GM18951 (cell line): ENCODE measurements around the gene CRACR2B.

Experiments
- POLR2A ChIP-seq: IDR thresholded peaks from 4 replicates; pipeline ENCODE4 v1.6.1; 2011; ENCODE audit warnings: mild to moderate bottlenecking; ENCODE audit not compliant: insufficient read length, insufficient read depth; ENCODE audit errors: extremely low read depth
- in situ Hi-C: fragments of 300-500 bp; cut with MboI; formaldehyde crosslinking; loops from one replicate; pipeline ENCODE4 v1.12.0; 2022; ENCODE audit warnings: low sequenced_read_pairs, mixed read lengths, inconsistent platforms; ENCODE audit not compliant: unreplicated experiment

Gene CRACR2B

DNA sequence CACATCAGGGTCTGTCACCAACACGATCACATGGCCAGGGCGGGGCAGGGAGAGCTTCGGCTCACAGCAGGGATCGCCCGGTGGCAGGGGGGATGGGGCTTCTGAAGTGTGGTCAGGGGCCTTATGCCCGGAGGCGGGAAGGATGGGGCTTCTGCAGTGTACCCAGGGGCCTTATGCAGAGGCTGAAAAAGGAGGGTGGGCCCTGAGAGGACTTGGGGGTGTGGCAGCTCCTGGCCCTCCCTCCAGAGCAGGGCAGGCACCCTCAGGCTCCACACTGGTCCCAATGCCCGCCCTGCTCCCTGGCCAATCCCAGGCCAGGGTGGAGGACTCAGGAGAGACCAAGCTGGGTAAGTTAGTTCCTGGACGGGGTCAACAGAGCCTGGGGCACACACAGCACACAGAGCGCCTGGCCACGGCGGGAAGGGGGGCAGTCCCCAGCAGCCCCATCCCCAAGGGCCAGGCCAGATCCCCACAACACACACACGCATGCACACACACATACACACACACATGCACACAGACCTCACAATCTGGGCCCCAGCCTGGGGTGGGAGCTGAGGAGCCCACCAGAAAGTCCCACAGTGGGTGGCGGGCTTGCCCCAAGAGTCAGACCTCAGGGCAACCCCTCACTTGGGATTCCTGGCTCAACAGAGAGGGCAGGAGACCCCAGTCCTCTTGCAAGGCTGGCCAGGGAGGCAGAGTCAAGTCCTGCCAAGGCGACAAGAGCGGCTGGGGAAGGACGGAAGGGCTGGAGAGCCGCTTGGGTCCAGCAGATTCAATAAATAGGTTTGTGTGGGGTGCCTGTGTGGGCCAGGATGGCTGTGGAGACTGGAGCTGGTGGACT, 36.8 kb upstream of the CRACR2B start:
- no peak for TF ChIP-seq POLR2A
- in situ Hi-C loops, result no loop called here

DNA sequence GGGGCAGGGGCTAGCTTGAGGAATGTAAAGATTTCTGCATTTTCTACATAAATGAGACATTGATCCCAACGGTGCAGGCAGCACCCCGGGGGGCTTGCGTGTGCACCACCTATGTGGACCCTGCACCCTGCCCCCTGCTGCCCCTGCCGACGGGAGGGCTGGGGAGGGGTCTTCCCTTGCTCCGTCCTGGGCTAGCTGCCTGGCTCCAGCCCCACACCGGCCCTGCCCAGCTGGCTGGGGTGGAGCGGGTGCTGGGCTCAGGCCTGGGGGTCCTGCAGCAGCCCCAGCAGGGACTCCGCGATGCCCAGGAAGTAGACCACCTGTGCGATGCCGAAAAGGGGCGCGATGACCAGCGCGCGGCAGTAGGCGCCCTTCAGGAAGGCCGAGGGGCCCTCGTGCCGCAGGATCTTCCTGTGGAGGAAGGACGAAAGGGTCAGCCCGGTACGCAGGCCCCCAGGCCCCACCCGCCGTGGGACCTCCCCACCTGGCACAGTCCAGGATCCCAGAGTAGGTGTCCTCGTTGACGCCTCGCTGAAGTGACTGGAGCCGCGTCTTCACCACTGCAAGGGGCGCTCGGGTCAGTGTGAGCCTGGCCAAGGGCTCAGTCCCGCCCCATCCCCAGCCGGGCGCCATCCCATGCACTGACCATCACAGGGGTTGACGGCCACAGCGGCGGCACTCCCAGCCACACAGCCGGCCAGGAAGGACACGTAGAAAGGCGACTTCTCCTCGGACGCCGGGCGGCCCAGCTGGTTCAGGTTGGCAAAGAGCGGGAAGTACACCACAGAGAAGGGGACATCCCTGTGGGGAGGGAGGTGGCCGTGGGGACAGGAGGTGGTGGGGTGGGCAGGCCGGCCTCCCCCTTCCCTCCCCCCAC, 35.8 kb upstream of the CRACR2B start:
- in situ Hi-C loops, result no loop called here
- no peak for TF ChIP-seq POLR2A

DNA sequence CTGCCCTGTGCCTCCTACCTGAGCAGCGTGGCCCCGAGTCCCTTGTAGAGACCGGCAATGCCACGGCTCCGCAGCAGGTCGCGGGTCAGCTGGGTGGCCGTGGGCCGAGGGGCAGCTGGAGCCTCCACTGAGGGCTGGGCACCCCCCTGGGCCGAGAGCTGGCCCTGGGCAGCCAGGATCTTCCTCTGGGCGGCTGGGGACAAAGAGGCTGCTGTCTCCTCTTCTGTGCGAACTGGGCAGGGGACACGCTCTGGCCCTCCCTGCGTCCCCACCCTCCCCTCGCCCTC, 35.2 kb upstream of the CRACR2B start:
- no peak for TF ChIP-seq POLR2A
- in situ Hi-C loops, result no loop called here

DNA sequence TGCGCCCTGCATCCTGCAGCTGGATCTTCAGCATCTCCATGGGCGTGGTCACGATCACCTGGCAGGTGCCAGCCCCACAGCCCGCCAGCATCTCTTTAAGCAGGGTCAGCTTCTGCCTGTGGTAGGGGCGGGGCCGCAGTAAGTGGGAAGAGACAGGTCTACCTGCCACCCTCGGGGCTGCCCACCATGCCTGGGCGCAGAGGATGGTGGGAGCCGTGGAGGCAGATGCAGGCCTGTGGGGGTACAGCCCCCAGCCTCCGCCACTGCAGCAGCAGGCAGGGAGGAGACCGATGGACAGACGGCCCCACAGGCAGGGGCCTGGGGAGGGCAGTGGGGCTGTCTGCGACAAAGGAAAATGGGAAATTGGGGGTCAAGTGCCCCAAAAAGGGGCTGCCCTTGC, 34.8 kb upstream of the CRACR2B start:
- TF ChIP-seq POLR2A, result no peak
- in situ Hi-C loops, result no loop called here

DNA sequence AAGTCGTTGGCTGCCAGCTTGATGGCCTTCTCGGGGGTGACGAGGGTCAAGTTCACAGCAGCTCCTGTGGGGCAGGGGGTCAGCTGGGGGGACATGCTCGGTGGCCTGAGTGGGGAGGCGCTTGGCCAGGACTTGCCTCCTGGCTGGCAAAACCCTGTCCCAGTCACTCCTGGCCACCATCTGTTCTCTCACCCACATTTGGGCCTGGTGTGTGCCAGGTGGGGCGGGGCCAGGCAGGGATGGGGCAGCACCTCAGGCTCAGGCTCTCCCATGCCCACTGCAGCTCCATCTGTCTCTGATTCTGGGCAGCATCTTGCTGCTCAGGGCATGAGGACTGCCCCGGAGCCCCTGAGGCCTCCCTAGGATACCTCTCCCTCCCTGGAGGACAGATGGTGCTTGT, 34.2 kb upstream of the CRACR2B start:
- no peak for TF ChIP-seq POLR2A
- in situ Hi-C loops, result no loop called here

DNA sequence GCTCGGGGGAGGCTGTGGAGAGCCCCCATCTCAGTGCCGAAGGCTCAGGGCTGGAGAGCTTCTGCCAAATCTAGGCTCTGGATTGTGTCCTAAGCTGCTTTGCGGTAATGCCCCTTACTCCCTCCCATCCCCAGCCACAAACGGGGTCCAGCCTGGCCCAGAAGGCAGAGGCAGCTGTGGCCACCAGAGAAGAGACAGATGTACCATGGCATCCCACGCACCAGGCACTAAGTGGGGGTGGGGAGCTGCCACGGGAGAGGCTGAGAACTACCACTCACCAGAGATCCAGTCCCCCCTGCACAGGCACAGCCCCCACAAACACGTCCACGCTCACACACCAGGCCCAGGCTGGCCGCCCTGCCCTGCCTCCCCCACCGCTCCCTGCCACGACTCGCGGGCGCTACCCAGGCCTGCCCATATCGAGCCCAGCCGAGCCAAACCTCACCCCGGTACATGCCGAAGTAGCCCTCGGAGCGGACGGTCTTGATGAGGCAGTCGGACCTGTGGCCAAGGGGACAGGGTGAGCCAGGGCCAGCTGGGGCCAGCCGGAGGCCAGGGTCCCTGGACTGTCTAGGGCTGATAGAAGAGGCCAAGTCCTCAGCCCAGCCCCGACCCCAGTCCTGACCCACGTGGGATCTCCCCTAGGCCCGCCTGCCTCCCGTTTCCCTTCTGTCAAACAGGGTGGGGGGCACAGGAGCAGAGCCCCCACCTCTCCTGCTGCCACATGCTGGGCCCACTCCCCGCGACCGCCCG, 33.5 kb upstream of the CRACR2B start:
- TF ChIP-seq POLR2A, result no peak
- in situ Hi-C loops, result no loop called here

DNA sequence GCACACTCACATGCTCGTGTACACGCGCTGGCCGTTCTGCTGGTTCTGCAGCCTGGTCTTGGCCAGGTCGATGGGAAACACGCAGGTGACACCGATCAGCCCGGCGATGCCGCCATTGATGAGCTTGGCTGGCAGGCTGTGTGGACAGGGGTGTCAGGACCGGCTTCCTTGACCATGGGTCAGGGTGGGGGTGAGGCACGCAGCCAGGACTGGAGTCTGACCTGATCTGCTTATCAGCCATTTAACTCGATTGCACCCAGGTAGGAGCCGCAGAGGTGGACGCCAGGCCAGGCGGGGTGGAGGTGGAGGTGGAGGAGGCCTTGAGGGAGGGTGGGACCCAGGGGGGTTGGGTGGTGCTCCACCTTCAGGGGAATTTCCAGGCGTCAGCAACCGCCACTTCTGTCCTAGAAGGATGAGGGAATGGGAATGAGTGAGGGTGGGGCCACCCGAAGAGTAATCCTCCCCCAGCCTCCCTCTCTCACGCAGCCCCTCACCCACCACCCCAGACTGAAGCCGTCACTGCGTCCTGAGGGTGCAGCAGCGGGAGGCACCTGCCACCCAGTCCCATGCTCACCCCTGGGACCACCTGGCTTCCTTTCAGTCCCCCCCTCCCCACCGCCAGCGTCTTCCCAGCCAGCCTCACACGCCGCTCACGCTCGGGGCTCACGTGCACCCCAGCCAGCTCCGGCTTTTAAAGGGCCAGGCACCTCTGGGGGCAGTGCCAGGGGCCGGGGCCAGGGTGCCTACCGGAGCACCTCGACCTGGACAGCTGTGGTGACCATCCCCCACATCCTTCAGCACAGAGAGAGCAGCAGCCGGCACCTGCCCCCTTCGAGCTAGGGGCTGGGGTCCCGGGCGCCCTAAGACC, 32.7 kb upstream of the CRACR2B start:
- in situ Hi-C loops, result no loop called here

DNA sequence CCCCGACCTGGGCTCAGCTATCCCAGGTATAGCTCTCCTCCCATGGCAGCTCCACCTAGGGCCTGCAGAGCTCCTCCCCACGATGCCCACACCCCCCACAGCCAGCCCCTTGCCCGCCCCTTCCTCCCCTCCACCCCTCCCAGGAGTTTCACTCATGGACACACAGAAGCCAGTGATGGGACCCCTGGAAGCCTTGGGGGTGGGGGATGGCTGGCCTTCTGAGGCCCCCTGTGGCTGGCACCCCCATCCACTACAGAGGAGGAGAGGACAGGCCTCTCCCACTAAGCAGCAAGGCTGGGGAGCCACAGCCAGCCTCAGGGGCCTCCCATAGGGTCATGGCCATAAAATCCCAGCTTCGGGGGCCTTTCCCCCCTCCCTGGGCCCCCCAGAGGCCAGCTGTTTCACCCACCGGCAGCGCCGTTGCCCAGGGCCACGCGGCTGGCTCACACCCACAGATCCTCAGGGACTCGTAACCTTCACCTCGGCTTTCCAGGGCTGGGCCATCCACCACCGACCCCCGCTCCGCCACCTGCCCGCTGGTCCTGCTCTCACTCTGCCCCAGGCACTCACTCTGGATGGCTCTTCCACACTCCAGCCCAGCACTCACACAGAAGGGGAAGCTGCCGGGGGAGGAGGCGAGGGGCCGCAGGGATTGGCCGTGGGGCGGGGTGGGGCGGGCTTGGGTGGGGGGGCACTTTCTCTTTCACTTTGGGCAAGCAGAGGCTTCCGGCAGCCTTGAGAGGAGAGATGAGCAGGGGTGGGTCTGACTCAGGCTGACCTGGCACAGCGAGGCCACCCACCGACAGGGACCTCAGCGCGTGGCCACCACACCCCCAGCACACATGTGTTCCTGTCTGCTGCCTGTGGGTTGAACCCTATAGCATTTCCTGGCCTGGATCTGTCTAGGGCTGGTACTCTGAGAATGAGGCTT, 31.8 kb upstream of the CRACR2B start:
- TF ChIP-seq POLR2A, result peak; percentile 68
- in situ Hi-C loops, result no loop called here

More for the DNA sequence above, 32.7 kb upstream of the CRACR2B start:
- TF ChIP-seq POLR2A, result no peak

DNA sequence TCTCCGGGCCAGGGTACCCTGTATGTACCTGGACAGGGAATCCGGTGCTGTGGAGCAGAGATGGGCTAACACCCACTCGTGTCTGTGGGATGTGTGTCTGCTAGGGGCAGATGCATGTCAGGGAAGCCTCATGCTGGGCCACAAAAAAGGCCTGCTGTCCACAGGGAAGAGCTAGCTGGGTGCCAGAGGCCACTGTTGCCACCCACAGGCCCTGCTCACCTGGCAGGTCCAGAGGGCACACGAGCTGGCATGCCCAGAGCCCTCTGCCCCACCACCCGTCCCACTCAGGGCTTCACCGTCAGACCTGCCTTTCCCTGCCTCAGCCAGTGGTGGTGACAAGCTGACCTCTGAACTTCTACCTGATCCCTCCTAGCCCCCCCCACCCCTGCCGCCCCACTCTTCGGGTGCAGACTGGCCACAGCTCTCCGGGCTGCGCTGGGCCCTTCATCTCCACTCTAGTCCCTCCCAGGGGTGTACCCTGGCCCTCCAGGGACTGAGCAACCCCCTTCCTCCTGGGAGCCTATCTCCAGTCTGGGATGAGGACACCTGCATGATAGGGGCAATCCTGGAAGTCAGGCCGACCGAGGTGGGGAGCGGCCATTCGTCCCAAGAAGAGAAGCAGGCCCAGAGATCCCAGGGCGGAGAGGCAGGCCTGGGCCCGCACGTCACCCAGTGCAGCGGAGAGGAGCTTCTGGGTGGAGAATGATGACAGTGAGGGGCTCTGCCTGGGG, 31.0 kb upstream of the CRACR2B start:
- TF ChIP-seq POLR2A, result no peak
- in situ Hi-C loops, result no loop called here

DNA sequence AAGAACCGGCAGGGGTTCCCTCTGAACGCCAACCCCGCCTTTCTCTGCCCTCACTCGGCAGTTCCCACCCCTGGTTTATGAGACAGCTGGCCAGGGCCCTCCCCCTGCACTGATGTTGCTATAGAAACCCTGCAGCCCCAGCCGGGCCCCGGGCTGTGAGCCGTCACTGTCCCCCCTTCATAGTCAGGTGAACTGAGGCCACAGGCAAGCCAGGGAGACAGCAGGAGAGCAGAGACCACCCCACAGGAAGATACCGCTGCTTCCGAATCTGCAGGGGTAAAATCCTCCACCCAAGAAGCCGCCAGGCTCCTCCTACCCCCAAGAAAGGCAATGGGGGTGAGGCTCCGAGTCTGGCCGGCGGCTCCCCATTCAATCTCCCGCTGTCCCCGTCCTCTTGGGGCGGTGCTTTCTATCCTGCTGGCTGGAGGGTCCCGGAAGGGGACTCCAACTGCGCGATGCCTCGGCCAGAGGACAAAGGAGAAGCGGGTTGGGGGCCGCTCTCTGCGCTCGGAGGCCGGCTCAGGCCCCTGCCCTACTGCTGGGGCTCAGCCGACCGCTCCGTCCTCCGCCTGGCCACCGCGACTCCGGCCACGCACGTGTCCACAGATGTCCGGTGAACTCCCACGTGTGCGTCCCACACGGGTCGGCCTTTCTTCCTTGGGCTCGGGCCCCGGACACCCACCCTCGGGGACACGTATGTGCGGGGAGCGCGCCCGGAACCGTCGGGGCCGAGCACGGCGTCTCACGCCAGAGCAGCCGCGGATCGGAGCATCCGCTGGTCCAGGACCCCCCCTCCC, 30.2 kb upstream of the CRACR2B start:
- in situ Hi-C loops, result no loop called here
- TF ChIP-seq POLR2A, result no peak
